Adrenal gland (tissue), 12 donors: ENCODE data around the gene PCDH12. TPM values are rescaled to one million over a fixed set of nuclear protein-coding genes. Genes with fewer than 3 reads are reported as not detected.

Experiments used
- DNase-seq, 7 donors: peaks; one replicate each; pipeline ENCODE4 v3.0.0-alpha.2; 2019 to 2020
- H3K27ac ChIP-seq, 5 donors: fragments of 200-600 bp; sonication (generic) in 4 of 5; 1 replicate in 3 of 5; 2 replicates in 2 of 5; pipeline versions ENCODE4 v1.5.1 to v1.8.0; 2016 to 2020; ENCODE audit warnings: mild to moderate bottlenecking in 1 of 5
- H3K27me3 ChIP-seq: fragments of 200-600 bp; 2 replicates; pipeline ENCODE4 v1.8.0; 2021
- H3K36me3 ChIP-seq, 2 donors: fragments of 200-600 bp; replicated peaks in 1 of 2; 1 replicate in 1 of 2; 2 replicates in 1 of 2; pipeline versions ENCODE4 v1.5.1 to v1.8.0; 2018 to 2022
- H3K4me1 ChIP-seq, 2 donors: fragments of 200-600 bp; replicated peaks in 1 of 2; 1 replicate in 1 of 2; 2 replicates in 1 of 2; pipeline versions ENCODE4 v1.5.1 to v1.8.0; 2018 to 2021
- H3K4me3 ChIP-seq, 4 donors: fragments of 200-600 bp; sonication (generic) in 3 of 4; one replicate each; pipeline ENCODE4 v1.5.1; 2016 to 2018
- H3K9me3 ChIP-seq, 3 donors: fragments of 200-600 bp; sonication (generic) in 1 of 3; replicated peaks in 1 of 3; 1 replicate in 2 of 3; 2 replicates in 1 of 3; pipeline versions ENCODE4 v1.5.1 to v1.8.0; 2016 to 2021
- CTCF ChIP-seq, 6 experiments: fragments of 450-650 bp in 4 of 6; fragments of 200-600 bp in 2 of 6; sonication (generic) in 1 of 6; IDR thresholded peaks; 1 replicate in 5 of 6; 2 replicates in 1 of 6; pipeline versions ENCODE4 v1.5.1 to v1.8.0; 2016 to 2021; ENCODE audit warnings: antibody characterized with exemption in 6 of 6, mild to moderate bottlenecking in 2 of 6, moderate library complexity in 1 of 6
- POLR2A ChIP-seq, 2 donors: fragments of 450-650 bp; IDR thresholded peaks; one replicate each; pipeline ENCODE4 v1.6.1; 2017; ENCODE audit warnings: antibody characterized with exemption in 2 of 2, mild to moderate bottlenecking in 2 of 2, moderate library complexity in 1 of 2
- WGBS, 4 donors: extraction: QIAGEN DNeasy Blood & Tissue Kit in 2 of 4; methylation state at CpG; one replicate each; pipeline versions ENCODE4 v1.1.5 to v1.1.7; 2013 to 2017; 5-methylcytosine and 5-hydroxymethylcytosine counted together
- intact Hi-C, 2 donors: fragments of 100-400 bp; cut with DNase I; formaldehyde crosslinking; loops; one replicate each; pipeline versions ENCODE4 v1.14.1 to v1.15.0; 2022 to 2023
- polyA plus RNA-seq, 3 donors: library from polyadenylated mRNA; stranded (reverse); fragments of 200-250 nt in 2 of 3; fragments of 350-450 nt in 1 of 3; fragmentation: Illumina TruSeq in 1 of 3; extraction: RNeasy Lipid Tissue Mini Kit (QIAGEN cat#74804) in 1 of 3; gene quantifications; one replicate each; pipeline ENCODE4 v1.2.3, GENCODE V29; 2013 to 2014
- total RNA-seq, 9 donors: library from RNA; depleted of rRNA in 4 of 9; stranded (reverse); fragments of >200 nt in 4 of 9; fragments of 120-200 nt in 1 of 9; fragmentation: NEBNext Ultra II Directional in 1 of 9; extraction: Animal tissue kit (Norgen Biotek cat#: 25700) in 1 of 9; gene quantifications; one replicate each; pipeline versions ENCODE4 v1.1.0 to v1.2.4, GENCODE V29; 2013 to 2023
- donor health status: healthy with polysubstance abuse.
- donor health status: Bipolar disorder and iron deficiency.
- donor health status: DM: yes; HTN: yes; CAD: no.
- donor health status: DM: no; HTN: no; CAD: no.
- donor health status: DM: no; HTN: no; CAD: no.
- donor health status: DM: yes; HTN: yes; CAD: no.

Gene PCDH12
- total and polyA plus RNA-seq, 12 donors: 3.3 to 18.4 (median 11.3) TPM

- no peak overlapping the region for H3K4me3 ChIP-seq
- H3K9me3 ChIP-seq: no peaks in the 10 kb centered on the region
- intact Hi-C loops: no loop called here
- H3K27me3 ChIP-seq: no peaks in the 10 kb centered on the region
- peak; percentile 54 to 84 (median 79) for DNase-seq
- peak overlapping the region in 4 of 5 donors; percentile 21 to 63 (median 48) for H3K27ac ChIP-seq
- H3K4me1 ChIP-seq: peaks cover 3 to 20% of the 10 kb centered on the region in 2 donors
- TF ChIP-seq POLR2A (IDR thresholded peaks at IDR 0.05) (peak in 1 of 2 donors; percentile 9), CTCF (IDR thresholded peaks at IDR 0.05) (no peak)
- WGBS, 4 donors: 52 to 62% (median 58%) methylated on average over 7 to 8 of the region's 8 CpGs
- H3K36me3 ChIP-seq: no peaks in the 10 kb centered on the region
These were observed 38.5 kb downstream of the PCDH12 start for GRCh38 chr5:141919218-141920119.

- no peak for TF ChIP-seq POLR2A (IDR thresholded peaks at IDR 0.05)
- no peak for TF ChIP-seq CTCF (IDR thresholded peaks at IDR 0.05)
- 80 to 87% (median 82%) methylated on average over 5 of the region's 5 CpGs for WGBS, 4 donors
- no peak overlapping the region for H3K4me3 ChIP-seq
- DNase-seq: no peak
- intact Hi-C loops: no loop called here
- H3K27ac ChIP-seq: no peak overlapping the region
- H3K9me3 ChIP-seq: no peaks in the 10 kb centered on the region
- H3K36me3 ChIP-seq: no peaks in the 10 kb centered on the region
- peaks cover 4 to 19% of the 10 kb centered on the region in 2 donors for H3K4me1 ChIP-seq
- H3K27me3 ChIP-seq: no peaks in the 10 kb centered on the region
These were observed 40.2 kb downstream of the PCDH12 start for GRCh38 chr5:141917760-141918159.

GRCh38 chr5:141916522-141916921 is 41.5 kb downstream of the PCDH12 start:
- no peaks in the 10 kb centered on the region for H3K9me3 ChIP-seq
- DNase-seq: no peak
- H3K4me3 ChIP-seq: no peak overlapping the region
- no peaks in the 10 kb centered on the region for H3K36me3 ChIP-seq
- WGBS, 4 donors: 60 to 70% (median 64%) methylated on average over 2 of the region's 2 CpGs
- H3K27ac ChIP-seq: no peak overlapping the region
- intact Hi-C loops: no loop called here
- peaks cover 4 to 16% of the 10 kb centered on the region in 2 donors for H3K4me1 ChIP-seq
- TF ChIP-seq POLR2A (IDR thresholded peaks at IDR 0.05) (no peak), CTCF (IDR thresholded peaks at IDR 0.05) (no peak)
- no peaks in the 10 kb centered on the region for H3K27me3 ChIP-seq

GRCh38 chr5:141915881-141916336 is 42.1 kb downstream of the PCDH12 start:
- H3K9me3 ChIP-seq: no peaks in the 10 kb centered on the region
- H3K27me3 ChIP-seq: no peaks in the 10 kb centered on the region
- peaks cover 4 to 16% of the 10 kb centered on the region in 2 donors for H3K4me1 ChIP-seq
- intact Hi-C loops: no loop called here
- no peak for TF ChIP-seq POLR2A (IDR thresholded peaks at IDR 0.05)
- no peak for TF ChIP-seq CTCF (IDR thresholded peaks at IDR 0.05)
- 87 to 93% (median 91%) methylated on average over 6 of the region's 6 CpGs for WGBS, 4 donors
- no peak overlapping the region for H3K27ac ChIP-seq
- DNase-seq: no peak
- H3K36me3 ChIP-seq: no peaks in the 10 kb centered on the region
- H3K4me3 ChIP-seq: no peak overlapping the region
